LNCAP (cell line): ENCODE results near the gene CCDC13.

Source experiments
- TF ChIP-seq, protein P1 (sequence below): fragments of 450-650 bp; IDR thresholded peaks from 2 replicates; pipeline ENCODE4 v1.5.1; 2017; ENCODE audit warnings: mild to moderate bottlenecking

Gene CCDC13

DNA sequence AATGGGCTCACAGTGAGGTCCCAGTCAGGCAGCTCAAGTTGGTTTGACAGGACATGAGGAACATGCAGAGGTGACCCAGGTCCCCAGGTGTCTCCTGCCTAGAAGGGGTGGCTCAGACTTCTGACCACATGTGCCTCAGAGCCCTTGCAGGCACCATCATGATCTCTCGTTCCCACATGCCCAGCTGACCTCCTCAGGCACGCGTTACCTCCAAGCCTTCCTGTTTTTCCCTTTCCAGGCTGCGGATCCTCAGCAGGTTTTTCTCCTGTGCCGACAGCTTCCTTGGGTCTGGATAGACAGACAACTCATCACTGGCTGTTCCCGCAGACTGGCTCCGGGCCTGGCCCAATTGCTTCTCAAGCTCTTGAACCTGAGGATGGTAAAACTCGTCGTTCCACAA, 30.4 kb downstream of the CCDC13 start:
- TF ChIP-seq, protein P1, sequence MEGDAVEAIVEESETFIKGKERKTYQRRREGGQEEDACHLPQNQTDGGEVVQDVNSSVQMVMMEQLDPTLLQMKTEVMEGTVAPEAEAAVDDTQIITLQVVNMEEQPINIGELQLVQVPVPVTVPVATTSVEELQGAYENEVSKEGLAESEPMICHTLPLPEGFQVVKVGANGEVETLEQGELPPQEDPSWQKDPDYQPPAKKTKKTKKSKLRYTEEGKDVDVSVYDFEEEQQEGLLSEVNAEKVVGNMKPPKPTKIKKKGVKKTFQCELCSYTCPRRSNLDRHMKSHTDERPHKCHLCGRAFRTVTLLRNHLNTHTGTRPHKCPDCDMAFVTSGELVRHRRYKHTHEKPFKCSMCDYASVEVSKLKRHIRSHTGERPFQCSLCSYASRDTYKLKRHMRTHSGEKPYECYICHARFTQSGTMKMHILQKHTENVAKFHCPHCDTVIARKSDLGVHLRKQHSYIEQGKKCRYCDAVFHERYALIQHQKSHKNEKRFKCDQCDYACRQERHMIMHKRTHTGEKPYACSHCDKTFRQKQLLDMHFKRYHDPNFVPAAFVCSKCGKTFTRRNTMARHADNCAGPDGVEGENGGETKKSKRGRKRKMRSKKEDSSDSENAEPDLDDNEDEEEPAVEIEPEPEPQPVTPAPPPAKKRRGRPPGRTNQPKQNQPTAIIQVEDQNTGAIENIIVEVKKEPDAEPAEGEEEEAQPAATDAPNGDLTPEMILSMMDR: no peak

DNA sequence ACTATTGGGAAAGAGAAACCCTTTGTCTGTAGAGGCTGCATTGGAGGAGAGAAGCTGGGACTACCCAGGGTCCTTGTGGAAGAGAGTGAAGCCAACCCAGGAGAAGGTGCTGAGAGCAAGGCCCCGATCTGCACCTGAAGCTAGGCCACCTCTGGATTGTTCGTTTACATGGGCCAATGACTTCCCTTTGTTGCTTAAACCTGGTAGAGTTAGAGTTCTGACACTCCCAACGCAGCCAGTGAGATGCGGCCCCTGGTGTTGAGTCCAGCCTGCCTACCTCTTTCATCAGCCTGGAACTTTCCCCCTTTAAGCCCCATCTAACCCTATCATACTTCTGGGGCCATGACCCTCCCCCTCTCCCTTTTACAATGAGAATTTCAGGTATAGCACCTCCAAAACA, 30.8 kb downstream of the CCDC13 start:
- TF ChIP-seq, protein P1: no peak

DNA sequence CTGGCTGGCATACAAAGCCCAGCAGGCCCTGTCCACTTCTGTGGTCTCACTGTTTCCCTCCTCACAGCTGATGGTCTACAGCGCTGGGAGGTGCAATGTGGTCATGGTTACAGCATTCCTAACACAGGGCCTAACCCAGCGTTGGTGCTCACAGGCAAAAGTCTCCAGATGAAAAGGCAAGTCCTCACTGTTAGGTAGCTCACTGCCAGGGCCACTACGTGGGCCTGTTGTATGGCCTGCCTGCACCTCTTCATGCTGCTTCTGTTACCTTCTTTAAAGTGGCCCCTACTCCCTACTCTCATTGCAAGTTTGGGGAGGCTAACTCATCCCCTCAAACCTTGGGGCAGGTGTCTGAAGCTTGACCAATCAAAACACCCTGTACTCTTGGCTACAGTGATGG, 31.3 kb downstream of the CCDC13 start:
- TF ChIP-seq, protein P1: no peak

DNA sequence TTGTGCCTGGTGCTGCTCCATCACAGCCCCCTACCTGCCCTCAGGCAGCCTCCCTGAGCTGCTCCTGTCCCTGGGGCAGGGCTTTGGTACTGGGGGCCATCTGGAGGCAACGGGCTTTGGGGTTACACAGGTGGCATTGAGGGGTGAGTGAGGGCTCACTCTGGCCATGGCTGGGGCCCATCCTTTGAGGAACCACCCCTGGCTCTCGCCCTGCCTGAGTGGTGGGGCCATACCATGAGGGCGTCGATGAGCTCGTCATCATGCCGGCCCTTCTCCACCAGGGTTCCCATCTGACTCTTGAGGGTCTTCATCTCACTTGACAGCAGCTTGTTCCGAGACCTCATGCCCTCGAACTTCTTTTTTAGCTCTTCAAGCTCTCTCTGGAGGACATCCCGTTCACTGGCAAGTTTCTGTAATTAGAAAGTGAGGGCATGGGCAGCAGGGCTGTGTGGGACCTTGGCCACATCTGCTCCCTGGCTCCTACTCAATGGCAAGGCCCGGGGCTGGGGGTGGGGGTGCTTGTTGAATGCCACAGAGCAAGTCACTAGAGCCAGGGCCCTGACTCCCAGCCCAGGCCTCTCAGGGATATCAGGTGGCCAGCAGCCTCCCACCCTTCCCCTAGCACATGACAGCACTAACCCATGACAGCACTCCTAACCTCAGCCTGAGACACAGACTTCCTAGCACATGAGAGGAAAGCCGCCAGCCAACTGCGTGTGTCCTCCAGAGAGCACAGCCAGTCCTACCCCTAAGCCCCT, 33.5 kb downstream of the CCDC13 start:
- TF ChIP-seq, protein P1: no peak

DNA sequence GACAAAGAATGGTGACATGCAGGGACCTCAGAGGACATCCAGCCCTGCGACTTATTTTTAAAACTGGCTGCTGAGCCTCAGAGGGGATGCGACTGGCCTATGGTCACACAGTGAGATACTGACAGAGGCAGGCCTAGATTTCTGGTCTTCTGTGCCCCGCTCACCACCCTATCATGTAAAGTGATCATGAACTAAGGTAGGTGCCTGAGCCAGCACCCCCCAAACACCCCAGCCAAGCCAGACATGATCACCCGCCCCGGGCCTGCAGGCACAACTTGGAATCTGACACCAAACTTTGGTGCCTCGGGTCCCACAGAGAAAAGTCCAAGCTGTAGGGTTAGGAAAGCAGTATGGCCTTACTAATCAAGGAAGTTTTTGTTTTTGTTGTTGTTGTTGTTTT, 36.5 kb downstream of the CCDC13 start:
- TF ChIP-seq, protein P1: no peak

DNA sequence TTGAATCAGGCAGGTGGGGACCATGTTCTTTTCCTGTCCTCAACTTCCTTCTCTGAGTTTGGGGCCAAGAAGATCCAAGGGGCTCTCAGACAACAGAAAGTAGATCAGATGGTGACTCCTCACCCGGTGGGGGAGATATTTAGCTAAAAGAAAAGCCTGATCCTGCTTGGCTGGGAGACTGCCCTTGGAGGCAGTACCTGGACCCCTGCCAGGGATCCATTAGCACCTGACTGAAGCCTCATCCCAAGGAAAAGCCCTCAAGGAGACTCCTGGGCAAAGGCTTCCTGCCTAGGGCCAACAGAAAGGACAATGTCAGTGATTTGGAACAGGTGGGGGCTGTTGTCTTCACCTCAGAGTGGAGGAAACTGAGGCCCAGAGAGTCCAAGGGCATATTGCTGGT, 37.0 kb downstream of the CCDC13 start:
- TF ChIP-seq, protein P1: no peak

DNA sequence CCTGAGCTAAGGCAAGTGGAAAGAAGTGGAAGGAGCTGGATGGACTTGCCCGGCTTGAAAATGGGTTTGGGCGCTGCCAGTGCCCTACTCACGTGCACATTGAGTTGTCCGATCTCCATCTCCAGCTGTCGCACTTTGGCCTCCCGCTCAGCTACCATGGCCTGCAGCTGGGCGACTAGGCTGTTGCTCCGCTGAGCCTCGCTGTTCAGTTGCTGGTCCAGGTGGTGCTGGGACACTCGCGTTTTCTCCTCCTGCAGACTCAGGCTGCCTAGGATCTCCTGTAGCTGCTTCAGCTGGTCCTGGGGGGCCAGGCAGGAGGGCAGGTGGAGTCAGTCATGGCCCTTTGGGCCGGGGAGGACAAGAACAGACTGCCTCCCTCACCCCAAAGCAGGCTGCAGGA, 37.4 kb downstream of the CCDC13 start:
- TF ChIP-seq, protein P1: no peak

DNA sequence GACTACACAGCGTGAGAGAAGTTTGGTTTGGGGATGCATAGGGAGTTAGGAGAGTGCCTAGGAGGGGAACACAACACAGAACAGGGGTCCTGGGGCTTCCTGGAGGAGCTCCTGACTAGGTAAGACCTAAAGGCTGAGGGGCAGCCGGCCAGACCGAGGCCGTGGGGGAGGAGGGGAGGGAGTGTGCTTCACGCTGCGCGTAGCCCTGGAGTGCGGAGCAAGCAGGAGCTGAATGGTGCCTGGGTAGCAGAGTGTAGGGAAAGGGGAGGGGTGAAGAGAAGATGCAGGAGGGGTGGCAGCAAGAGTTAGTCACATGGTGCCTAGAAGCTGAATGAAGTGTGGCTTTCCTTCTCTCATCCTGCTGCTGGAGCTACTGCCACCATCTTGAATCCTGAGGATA, 38.0 kb downstream of the CCDC13 start:
- TF ChIP-seq, protein P1: no peak
